Activated CD8-positive, alpha-beta memory T cell treated with anti-CD3 and anti-CD28 coated beads for 1 hour (primary cell): ENCODE data around the gene HKDC1.
"Not testable (repeated sequence)": the region's sequence is repeated elsewhere in the genome, so short reads cannot be mapped to it uniquely, and the experiment has no call there.

Experiments
- DNase-seq, 2 donors: peaks; one replicate each; pipeline ENCODE4 v3.0.0-alpha.2; 2020; ENCODE audit warnings: low read depth in 1 of 2; ENCODE audit errors: extremely low read depth in 1 of 2

Gene HKDC1

GRCh38 chr10:69240455-69240854 is 20.3 kb downstream of the HKDC1 start:
- no peak for DNase-seq

GRCh38 chr10:69241575-69241974 is 21.4 kb downstream of the HKDC1 start:
- DNase-seq, result no peak

GRCh38 chr10:69242040-69242851 is 22.1 kb downstream of the HKDC1 start:
- DNase-seq, result no peak

GRCh38 chr10:69242852-69243212 is 22.7 kb downstream of the HKDC1 start:
- no peak for DNase-seq

- DNase-seq, result no peak
Measured at GRCh38 chr10:69243817-69244216, 23.7 kb downstream of the HKDC1 start.

- no peak for DNase-seq
Measured at GRCh38 chr10:69246036-69246435, 25.9 kb downstream of the HKDC1 start.

- no peak for DNase-seq
Measured at GRCh38 chr10:69246581-69247312, 26.6 kb downstream of the HKDC1 start.

- no peak for DNase-seq
Measured at GRCh38 chr10:69247313-69247710, 27.2 kb downstream of the HKDC1 start.

- no peak for DNase-seq
Measured at GRCh38 chr10:69248117-69248730, 28.1 kb downstream of the HKDC1 start.

- no peak for DNase-seq
Measured at GRCh38 chr10:69250041-69250440, 29.9 kb downstream of the HKDC1 start.

GRCh38 chr10:69251417-69251816 is 31.3 kb downstream of the HKDC1 start:
- not testable (repeated sequence) for DNase-seq

GRCh38 chr10:69253171-69253570 is 33.0 kb downstream of the HKDC1 start:
- DNase-seq, result no peak

- no peak for DNase-seq
Measured at GRCh38 chr10:69254877-69255276, 34.7 kb downstream of the HKDC1 start.

GRCh38 chr10:69259547-69260243 is 39.6 kb downstream of the HKDC1 start:
- no peak for DNase-seq

- no peak for DNase-seq
Measured at GRCh38 chr10:69261184-69261583, 41.1 kb downstream of the HKDC1 start.

GRCh38 chr10:69262292-69262751 is 42.2 kb downstream of the HKDC1 start:
- DNase-seq, result no peak

- no peak for DNase-seq
Measured at GRCh38 chr10:69265521-69265920, 45.4 kb downstream of the HKDC1 start.

GRCh38 chr10:69268761-69269416 is 48.8 kb downstream of the HKDC1 start:
- DNase-seq, result no peak

- DNase-seq, result no peak
Measured at GRCh38 chr10:69269761-69270160, 49.6 kb downstream of the HKDC1 start.

- no peak for DNase-seq
Measured at GRCh38 chr10:69270990-69271389, 50.9 kb downstream of the HKDC1 start.

- DNase-seq, result no peak
Measured at GRCh38 chr10:69272624-69273023, 52.5 kb downstream of the HKDC1 start.
